KBM-7 (cell line): ENCODE data around the gene NPAS3.

Source experiments
- DNase-seq: peaks from one replicate; pipeline ENCODE4 v3.0.0-alpha.2; 2015
- in situ Hi-C: fragments of 300-500 bp; cut with MboI; formaldehyde crosslinking; loops from 2 replicates; pipeline ENCODE4 v1.14.3; 2020; ENCODE audit warnings: low sequenced_read_pairs, low pct_unique_long_range_greater_than_20kb, mixed read lengths

NPAS3 gene

GRCh38 chr14:33849455-33849801 lies 910.7 kb downstream of the NPAS3 start:
- no peak for DNase-seq
- in situ Hi-C loops: loop anchor here (25.0 kb wide), 2 partner anchors 388 to 463 kb away; no protein-coding TSS in a partner anchor

GRCh38 chr14:33850826-33851225 lies 912.1 kb downstream of the NPAS3 start:
- in situ Hi-C loops: no loop called here

GRCh38 chr14:33851366-33851765 lies 912.7 kb downstream of the NPAS3 start:
- DNase-seq: no peak
- in situ Hi-C loops: no loop called here

More at GRCh38 chr14:33850826-33851225, 912.1 kb downstream of the NPAS3 start:
- no peak for DNase-seq

GRCh38 chr14:33851931-33852330 lies 913.3 kb downstream of the NPAS3 start:
- DNase-seq: no peak
- in situ Hi-C loops: no loop called here
